IPS-NIHi7 (cell line): ENCODE data around the gene TGM1.
"Not testable (repeated sequence)": the region's sequence is repeated elsewhere in the genome, so short reads cannot be mapped to it uniquely, and the experiment has no call there.

Experiments
- DNase-seq: peaks from one replicate; pipeline ENCODE4 v3.0.0; 2012; ENCODE audit warnings: mixed read lengths; ENCODE audit errors: extremely low spot score

Gene TGM1

DNA sequence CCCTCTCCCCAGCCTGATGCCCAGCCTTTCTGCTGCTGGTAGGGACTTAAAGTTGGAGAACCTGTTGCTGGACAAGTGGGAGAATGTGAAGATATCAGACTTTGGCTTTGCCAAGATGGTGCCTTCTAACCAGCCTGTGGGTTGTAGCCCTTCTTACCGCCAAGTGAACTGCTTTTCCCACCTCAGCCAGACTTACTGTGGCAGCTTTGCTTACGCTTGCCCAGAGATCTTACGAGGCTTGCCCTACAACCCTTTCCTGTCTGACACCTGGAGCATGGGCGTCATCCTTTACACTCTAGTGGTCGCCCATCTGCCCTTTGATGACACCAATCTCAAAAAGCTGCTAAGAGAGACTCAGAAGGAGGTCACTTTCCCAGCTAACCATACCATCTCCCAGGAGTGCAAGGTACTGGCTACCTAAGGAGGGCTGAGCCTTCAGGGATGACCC is 55.8 kb downstream of the TGM1 start:
- DNase-seq = no peak

DNA sequence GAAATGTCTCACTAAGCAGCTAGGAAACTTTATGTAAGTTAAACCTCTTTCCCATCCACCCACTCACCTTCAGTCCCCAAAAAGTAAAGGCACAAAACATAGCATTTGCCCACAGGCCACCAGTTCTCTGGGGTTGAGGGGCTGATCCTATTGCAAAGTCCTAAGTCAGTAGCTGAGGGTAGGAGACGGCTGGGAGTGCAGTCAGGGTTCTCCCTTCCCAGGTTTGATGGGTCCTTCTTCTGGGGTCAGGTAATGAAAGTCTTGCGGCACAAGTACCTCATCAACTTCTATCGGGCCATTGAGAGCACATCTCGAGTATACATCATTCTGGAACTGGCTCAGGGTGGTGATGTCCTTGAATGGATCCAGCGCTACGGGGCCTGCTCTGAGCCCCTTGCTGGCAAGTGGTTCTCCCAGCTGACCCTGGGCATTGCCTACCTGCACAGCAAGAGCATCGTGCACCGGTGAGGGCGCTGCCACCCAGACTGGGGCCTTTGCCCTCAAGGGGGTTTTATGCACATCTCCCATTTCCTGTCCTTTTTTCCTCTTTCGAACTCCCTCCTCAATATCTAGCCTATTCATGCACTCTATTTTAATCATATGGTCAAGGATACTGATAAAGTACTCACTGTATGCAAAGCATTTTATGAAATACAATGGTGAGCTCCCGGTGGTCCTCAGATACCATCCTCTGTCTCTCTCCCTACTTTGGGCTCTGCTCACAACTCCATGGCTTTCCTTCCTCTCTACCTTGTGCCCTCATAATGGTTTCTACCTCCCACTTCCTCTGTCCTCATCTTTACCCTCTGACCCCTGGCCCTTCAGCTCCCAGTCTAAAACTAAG is 56.5 kb downstream of the TGM1 start:
- DNase-seq = no peak

DNA sequence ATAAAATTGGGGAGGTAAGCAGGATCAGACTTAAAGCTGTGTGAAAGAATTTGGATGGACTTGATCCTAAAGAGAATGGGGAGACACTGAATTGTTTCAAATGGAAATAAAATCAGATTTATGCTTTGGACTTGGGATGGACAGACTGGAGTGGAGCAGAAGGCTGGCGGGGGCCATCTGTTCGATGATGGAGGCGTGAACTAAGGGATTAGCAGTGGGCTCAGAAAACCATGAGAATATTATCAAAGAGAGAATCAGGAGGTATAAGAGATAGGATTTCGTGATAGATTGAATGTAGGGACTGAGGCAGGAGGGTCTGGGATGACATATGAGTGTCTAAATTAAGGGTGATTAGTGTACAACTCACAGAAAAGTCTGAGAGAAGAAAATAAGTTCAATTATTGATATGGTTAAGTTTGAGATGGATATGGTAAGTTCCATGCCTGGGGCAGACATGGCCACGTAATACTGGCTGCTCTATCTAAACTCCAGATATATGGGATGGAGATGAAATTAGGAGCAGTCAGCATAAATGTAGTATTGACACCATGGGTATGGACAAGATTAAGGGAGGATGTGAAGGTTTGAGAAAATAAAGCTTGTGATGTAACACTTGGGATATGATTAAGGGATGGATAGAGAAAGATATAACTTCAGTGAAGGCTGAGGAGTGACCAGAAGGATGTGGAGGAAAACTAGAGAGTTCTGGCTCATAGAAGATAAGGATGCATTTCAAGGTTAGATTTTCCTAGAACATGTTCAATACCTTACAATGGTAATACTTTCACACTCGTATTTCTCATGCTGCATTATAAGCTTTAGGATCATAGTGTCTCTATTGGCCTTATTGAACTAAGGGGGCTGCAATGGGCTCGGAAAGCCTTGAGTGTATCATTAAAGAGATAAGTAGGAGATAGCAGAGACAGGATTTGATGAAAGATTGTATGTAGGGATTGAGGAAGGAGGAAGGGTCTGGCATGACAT is 58.5 kb downstream of the TGM1 start:
- DNase-seq = no peak

DNA sequence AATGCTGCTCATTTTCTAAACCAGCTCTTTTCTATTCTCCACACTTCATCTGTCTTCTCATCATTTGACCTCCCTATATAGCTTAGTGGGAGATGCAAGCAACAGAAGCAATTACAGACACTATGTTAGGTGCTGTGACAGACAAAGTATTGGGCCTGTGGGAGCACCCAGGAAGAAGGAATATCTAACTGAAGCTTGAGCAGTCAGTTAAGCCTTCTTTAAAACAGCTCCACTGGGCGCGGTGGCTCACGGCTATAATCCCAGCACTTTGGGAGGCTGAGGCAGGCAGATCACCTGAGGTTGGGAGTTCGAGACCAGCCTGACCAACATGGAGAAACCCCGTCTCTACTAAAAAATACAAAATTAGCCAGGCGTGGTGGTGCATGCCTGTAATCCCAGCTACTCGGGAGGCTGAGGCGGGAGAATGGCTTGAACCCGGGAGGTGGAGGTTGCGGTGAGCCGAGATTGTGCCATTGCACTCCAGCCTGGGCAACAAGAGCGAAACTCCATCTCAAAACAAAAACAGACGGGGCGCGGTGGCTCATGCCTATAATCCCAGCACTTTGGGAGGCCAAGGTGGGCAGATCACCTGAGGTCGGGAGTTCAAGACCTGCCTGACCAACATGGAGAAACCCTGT is 59.6 kb downstream of the TGM1 start:
- not testable (repeated sequence) for DNase-seq

DNA sequence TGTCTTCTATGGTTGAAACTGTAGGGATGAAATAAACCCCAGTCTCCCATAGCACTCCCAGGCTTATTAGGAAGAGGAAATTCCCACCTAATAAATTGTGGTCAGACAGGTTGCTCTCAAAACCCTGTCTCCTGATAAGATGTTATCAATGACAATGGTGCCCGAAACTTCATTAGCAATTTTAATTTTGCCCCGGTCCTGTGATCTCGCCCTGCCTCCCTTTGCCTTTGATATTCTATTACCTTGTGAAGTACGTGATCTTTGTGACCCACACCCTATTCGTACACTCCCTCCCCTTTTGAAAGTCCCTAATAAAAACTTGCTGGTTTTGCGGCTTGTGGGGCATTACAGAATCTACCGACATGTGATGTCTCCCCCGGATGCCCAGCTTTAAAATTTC is 60.4 kb downstream of the TGM1 start:
- not testable (repeated sequence) for DNase-seq
